ENCODE results near the gene WIPF1.

WIPF1 gene

DNA sequence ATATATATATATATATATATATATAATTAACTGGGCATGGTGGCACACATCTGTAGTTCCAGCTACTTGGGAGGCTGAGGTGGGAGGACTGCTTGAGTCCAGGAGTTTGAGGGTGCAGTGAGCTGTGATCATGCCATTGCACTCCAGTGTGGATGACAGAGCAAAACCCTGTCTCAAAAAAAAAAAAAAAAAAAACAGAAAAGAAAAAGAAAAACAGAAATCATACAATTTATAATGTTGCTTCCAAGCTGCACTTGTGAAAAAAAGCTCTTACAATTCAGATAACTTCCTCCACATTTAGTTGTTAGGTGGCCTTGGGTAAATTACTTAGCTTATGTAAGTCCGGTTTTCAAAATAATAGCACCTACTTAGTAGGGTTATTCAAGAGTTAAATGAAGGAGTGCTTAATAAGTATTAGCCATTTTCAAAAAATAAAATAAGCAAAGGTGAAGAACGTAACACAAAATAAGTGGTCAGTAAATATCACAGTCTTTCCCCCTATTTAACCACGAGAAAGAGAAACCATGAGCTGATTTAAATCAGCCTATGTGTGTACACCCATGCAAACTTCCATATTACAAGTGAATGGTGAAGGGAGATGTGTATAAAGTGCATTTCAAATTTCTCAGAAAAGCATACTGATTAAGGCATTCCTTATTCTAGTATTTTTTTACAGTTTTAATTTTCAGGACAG is 2.3 kb downstream of the WIPF1 start:
- no peak for DNase-seq

DNA sequence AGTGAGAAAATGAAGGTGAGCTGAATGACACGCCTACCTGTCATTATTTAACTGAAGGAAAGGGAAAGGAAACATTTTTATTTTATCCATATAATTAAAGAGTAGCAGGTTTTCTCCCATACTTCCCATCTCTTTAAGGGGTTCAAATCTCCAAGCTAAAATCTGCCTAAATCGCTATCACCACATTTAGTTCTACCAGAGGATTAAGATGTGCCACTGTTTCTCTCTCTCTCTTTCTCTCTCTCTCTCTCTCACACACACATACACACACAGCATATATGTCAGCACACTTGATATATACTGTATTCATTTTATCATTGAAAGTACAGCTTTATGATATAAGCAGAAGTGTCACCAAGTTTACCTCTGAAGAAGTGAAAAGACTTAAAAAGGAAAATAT is 3.1 kb downstream of the WIPF1 start:
- no peak for DNase-seq

DNA sequence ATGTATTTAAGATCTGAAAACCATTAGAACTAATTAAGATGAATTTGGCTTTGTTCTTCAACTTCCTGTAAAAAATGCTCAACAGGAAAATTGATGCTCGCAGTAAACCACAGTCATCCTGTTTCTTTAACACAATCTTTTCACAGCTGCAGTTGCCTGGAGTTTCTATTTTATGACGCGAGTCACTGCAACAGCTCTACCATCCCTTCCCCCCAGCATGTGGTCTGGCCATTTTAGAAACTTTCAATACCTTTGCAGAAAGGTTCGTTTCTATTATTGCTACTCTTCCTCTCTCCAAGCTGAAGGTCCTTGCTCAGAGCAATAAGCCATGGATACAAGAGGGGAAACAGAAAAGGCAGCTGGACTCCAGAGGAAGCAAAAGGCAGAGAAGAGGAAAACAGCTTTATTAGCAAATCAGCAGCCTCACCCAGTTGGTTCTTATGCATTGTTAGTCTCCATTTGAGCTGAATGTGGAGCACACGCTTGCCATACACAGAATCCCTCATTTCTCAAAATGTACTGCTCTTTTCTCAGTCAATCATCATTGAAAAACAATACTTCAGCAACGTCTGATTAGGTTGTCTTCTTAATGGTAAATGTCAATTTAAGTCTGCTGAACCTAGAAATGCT is 3.9 kb downstream of the WIPF1 start:
- peak; percentile 77 for DNase-seq

DNA sequence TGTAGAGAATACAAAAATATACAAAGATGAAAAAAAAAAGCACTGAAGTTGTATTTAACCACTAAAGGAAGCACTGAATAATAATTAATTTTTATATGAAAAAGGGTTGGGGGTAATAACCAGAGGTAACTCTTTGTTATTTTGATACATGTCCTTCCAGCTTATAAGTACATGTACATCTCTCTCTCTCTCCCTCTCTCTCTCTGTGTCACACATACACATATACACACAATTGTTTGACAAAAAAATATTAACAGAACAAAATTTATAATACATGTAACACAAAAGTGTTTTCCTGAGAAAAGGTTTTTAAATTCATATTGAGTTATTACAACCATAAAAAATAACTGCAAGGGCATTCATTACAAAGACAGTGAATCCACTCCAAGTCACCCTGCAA is 4.6 kb downstream of the WIPF1 start:
- no peak for DNase-seq

DNA sequence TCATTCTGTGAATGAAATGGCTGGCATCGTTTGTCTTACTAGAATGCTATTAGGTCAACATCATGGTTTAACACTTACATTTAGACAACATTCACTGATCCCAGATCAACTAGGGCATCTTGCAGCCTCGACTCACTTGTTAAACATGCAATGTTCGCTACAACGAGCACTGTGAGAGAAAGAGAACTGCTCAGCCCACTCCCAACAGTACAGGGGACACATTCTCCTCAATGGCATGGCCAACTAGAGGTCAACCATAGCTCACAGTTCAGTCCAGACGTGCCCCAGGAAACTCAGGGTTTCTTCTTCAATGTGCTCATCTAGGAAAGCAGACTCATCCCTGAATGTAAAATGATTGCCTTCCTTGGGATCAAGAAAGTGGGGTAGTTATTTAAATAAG is 5.9 kb downstream of the WIPF1 start:
- DNase-seq, result no peak

DNA sequence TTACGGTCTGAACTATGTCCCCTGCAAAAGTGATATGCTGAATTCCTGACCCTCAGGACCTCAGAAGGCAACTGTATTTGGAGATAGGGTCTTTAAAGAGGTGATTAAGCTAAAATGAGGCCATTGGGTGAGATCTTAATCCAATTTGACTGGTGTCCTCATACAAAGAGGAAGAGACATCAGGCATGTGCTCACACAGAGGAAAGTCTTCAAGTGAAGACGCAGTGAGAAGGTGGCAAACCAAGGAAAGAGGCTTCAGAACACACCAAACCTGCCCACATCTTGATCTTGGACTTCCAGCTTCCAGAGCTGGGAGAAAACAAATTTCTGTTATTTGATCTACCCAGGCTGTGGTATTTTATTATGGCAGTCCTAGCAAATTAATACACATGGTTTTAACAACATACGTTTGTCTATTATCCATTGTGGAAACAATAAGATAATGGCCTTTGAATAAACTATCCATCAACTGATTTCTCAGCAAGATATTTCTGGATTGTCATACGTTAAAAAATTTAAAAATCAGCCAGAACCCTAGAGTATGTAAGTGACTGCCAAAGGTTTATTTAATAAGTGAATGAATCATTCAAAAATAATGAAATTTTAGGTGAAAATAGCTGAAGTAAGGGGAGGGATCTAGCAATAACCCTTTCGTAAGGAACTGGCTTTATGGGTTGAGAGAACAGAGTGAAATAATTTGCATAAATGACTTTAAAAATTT is 6.5 kb downstream of the WIPF1 start:
- peak; percentile 3 for DNase-seq

DNA sequence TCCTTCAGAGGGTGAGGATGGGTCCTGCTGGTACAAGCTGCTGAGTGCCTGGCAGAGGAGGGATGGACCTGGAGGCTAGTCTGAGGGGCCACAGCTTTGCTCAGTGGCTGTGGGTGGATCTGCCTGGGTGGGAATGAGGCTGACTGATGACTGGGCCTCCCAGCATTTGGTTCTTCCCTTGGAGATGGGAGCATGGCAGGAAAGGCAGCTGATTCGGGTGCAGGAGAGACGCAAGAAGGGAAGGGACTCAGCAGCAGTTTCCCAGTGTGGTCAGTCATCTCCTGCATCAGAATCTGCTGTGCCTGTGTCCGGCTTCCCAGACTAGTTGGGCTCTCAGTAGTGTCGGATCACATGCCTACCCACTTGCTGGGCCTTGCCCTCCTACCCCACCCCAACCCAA is 7.3 kb downstream of the WIPF1 start:
- peak; percentile 3 for DNase-seq

DNA sequence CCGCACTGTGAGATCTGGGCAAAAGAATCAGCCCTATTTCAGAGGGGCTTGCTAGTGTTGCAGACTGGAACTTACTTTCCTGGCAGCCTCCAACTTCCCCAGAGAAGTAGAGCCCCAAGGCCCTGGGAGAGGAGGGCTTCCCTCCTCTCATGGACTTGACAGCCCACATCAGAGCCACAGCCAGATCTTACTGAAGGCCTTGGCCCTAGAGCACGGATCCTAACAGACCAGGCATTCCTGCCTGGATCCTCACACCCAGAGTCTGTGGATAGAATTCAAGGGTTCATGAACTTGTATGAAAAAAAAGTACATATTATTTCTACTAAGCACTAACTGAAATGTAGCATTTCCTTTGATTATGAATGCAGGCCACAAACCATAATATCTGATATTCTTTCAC is 8.3 kb downstream of the WIPF1 start:
- no peak for DNase-seq

DNA sequence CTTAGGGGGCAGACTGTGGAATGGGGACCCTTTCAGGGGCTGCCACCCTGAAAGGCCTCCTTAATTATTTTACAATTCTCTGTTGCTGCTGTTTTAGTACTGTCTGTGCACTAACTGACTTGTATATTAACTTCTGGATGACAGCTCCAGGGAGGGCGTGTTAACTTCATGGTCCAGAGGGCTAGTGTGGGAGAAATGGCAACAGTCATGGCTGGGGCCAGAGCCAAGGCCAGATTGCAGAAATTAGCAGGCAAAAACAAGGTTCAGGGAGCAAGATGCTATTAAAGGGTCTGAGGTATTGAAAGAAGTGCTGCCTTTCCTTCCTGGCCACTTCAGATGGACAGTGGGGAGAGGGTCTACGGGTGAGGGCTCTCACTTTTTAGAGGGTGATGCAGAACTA is 9.1 kb downstream of the WIPF1 start:
- no peak for DNase-seq

DNA sequence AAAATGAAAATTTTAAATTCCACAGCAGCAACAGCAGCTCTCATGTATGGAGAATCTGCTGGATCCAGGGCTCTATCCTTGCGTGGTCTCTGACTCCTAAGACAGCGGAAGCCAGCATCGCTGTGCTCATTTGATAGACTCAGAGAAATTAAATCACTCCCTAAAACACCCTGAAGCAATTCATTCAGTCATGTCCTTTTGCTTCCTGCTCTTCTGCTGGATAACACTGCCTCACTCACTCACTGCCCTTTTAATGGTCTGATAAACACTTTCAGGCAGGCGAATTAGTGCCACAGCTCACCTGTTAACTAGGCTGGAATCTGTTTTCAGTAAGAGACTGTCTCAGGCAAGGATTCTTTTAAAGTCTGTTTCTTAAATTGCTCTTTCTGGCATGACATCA is 10.0 kb downstream of the WIPF1 start:
- DNase-seq, result no peak

DNA sequence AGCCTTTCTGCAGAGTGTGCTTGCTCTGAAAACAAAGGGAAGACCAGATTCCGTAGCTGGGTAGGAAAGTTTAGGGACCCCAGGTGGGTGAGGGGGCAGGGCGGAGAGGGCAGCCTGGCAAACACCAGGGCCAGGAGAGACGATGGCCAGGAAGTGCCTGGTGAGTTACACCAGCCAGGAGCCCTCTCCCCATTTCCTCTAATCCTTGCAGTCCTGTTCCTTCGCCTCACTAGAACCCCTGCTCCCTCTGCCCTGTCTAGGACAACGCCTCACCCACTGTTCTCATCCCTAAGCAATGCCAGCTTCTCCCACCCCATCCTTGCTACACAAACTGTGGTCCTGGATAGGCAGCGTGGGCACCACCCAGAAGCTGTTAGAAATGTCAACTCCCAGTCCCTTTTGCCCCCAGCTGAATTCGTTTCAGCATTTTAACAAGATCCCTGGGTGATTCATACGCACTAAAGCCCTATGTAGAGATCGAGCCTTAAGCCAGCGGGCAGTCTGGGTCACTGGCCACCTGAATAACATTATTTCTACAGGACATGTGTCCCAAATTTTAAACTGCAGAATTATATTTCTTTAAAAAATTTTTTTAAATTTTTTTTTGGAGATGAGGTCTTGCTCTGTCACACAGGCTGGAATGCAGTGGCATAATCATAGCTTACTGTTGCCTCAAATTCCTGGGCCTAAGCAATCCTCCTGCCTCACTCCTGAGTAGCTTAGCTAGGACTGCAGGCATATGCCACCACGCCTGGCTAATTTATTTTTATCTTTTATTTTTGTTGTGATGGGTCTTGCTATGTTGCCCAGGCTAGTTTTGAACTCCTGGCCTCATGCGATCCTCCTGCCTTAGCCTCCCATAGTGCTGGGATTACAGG is 10.9 kb downstream of the WIPF1 start:
- DNase-seq, result no peak

DNA sequence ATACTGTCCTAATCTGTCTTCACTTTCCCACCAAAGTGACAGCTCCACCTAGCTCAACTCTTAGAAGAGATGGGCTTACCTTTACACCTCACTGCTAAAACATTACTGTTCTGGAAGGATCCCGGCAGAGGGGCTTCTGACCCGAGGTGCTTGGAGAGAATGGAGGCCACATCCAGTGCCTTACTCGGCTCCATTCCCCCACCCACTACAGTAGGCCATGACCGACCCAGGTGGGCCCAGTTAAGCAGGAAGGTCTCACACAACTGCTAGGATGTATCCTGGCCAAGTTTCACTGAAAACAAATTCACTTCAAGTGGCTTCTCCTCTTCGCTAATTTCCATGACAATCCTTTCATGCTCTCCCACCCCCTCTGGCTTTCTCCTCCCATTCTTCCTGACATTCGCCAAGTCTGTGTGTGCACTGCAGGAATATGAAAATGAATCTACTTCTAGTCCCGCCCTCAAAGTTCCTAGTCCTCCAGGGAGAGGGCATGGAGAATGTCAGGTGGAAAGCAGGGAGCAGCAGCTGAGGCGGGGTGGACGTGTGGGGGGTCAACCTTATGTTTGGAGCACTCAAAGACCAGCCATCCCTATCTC is 11.8 kb downstream of the WIPF1 start:
- no peak for DNase-seq

DNA sequence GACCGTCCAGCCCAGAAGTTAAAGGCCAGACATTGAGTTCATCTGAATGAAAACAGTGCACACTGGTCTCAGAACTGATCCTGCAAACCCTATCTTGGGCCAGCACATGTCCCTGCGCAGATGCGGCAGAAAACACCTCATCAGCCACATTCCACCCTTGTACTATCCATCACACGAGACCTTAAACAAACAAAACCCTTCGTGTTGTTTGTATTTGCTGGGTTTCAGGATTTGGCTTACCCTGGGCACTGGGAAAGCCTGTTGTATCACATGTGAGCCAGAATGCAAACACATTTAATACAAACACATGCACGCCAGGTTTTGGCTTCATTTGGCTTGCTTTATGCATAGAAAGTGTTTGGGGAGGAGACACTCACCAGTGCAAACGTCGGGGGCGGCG is 12.5 kb downstream of the WIPF1 start:
- DNase-seq, result no peak

DNA sequence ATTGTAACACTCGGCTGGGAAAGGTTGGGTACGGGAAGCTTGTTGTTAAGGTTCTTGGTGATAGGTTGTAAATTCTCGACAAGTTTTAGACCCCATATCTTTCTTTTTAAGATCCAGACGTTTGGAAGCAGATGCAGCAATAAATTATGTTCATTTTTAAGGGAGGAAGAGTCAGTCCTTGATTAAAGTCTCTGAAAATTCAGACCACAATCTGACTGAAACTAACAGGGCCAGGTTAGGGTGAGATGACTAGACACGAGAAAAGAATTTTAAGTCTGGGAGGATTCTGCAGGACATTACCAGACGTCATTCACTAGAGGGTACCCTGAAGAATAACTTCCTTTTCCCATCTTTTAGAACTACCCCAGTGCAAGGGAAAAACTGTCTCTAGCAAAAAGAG is 16.1 kb downstream of the WIPF1 start:
- DNase-seq, result no peak

DNA sequence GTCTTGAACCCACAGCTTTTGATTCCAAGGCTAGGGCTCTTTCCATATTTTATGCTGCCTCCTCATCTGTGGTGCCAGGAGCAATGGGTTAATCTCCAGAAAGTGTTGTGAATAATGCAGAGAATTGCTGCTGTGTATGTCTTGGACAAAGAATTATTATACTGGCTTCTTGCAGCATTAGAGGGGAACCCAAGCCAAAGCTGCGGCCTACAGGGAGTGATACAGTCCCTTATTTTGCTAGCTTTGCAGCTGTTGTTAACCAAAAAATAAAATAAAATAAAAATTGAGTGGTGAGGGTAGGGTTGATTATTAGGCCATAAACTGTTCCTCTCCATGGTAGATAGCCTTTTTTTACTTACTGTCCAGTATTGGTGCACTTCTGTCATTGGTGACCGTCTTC is 16.7 kb downstream of the WIPF1 start:
- DNase-seq, result no peak

DNA sequence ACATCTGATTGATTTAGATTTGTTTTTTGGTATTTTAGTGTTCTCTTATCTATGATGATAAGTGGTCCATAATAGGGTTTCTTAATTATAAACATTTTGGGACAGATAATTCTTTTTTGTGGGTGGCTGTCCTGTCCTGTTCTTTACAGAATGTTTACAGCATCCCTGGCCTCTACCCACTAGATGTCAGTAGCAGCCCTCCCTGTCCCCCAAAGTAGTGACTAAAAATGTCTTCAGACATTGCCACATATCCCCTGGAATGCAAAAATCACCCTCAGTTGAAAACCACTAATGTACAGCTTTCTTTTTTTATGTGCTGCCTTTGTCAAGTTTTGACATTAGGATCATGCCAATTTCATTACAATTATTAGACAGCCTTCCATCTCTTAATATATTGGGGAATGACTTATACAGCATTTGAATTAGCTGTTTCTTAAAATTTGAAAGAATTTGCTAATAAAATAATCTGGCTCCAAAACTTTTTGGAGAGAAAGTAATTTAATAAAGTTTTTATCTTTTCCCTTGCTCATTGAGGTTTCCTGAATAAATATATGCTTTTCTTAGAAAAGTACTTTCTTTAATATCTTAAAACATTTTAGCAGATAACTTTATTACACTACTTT is 19.5 kb downstream of the WIPF1 start:
- DNase-seq, result peak; percentile 66

DNA sequence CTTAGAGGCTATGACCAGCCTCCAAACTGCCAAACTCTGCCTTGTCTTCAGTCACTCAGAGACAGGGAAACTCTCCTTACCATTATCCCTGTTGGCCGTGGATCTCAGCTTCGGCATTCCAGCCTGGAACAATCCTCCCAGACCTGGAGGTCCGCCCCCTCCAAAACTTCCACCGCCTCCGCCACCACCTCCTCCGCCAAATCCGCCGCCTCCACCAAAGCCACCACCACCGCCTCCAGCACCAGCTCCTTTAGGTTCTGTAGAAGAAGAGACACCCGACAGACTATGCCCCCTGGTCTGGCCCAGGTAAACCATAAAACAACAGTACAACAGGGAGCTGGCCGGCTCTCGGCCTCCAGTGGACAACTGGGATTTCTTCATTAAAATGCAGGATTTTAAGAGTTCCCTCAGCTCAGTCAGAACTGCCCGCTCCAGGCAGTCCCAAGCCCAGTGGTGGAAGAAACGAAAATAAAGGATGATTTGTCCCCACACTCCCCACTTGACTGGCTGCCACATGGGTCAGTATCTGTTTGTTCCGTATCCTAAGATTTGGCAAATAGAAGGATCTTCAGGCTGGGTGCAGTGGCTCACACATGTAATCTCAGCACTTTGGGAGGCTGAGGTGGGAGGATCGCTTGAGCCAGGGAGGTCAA is 22.4 kb downstream of the WIPF1 start:
- no peak for DNase-seq

DNA sequence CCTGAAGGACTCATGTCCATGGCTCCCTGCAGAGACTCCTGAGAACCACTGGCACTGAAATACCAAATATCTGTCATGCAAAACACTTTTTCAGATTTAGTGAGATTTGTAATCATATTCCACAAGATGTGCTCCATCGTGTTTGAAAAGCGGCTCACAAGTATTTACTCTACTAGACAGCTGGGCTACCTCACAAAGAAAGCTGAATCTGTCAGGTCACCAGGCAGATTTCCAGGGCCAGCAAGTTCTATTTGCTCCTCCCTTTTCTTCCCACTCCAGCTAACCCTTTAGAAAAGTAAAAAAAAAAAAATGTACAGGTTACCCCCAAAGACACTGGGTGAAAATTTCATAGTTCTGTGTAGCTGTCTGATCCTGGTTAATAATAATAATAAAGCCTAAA is 22.9 kb downstream of the WIPF1 start:
- no peak for DNase-seq

DNA sequence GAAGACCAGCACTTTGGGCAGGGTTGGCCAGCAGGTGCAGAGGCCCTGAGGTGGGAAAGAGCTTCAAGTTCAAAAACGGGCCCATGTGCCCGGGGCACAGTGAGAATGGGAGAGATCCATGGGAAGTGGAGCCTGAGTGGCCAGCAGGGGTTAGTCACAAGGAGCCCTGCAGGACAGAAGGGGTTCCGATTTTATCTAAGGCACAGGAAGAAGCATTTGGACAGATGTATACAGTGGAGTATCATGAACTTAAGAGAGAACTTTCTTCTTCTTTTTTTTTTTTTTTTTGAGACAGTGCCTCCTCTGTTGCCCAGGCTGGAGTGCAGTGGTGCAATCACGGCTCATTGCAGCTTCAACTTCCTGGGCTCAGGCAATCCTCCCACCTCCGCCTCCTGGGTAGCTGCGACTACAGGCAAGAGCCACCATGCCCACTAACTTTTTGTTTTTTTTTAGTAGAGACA is 24.0 kb downstream of the WIPF1 start:
- DNase-seq, result peak; percentile 37

DNA sequence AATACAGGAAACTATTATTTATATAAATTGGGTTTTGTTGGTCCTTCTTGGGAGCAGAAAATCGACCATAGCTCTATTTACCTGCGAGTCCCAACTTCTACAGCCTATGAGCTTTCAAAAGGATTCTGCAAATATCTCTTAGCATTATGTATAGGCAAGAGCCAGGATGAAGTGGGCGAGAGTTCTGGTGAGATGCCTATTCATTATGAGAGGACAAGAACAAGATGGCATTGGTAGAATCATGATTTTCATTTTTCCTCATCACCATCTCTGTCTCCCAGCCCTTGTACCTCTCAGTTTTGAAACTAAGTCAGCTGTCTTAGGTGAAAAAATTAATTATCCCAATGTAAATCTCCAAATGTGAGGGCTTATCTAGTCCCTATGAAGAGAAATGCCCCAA is 25.0 kb downstream of the WIPF1 start:
- peak; percentile 34 for DNase-seq

DNA sequence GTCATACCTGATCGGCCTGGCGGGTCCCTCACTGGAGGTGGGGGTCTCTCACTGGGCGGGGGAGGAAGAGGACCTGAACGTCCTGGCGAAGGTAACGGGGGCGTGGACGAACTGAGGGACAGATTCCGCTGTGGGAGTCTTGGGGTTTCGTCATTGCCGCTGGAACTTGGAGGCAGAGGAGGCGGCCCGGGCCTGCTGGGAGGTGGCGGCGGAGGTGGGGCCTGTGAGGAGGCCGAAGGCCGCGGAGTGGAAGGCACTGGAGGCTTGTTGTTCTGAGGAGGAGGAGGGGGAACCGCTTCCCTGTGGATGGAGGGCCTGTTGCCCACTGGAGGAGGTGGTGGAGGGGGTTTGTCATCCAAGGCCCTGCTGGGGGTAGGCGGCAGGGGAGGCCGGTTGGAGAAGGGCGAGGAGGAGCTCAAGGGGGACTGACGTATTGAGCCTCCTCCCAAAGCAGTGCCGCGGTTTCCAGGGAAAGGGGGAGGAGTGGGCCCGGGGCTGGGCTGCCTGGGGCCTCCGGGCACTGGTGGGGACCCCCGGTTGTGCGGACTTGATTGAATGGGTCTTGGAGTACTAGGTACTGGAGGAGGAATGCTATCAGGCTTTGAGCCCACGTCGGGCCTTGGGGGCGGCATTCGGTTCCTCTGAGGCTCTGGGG is 25.8 kb downstream of the WIPF1 start:
- no peak for DNase-seq
